Activated T-helper 17 cell treated with anti-CD3 and anti-CD28 coated beads, Interleukin-2, amount 50 U/mL, for 72 hours (primary cell): ENCODE measurements around the gene COX4I1. TPM values are rescaled to one million over a fixed set of nuclear protein-coding genes. Genes with fewer than 3 reads are reported as not detected.
A peak's percentile ranks its signal among the peaks of the same experiment; 100 is the strongest.
"Not testable (repeated sequence)": the region's sequence is repeated elsewhere in the genome, so short reads cannot be mapped to it uniquely, and the experiment has no call there.

Experiments used
- ATAC-seq: fragments of 150-1000 bp; cut with Tn5 transposase; replicated peaks from 2 replicates; pipeline ENCODE4 v1.10.0; 2021; ENCODE audit warnings: mild to moderate bottlenecking, moderate library complexity
- H3K27ac Mint-ChIP-seq: one replicate; pipeline ENCODE4 v1.8.0; 2022; ENCODE audit warnings: mixed read lengths
- H3K27me3 Mint-ChIP-seq: one replicate; pipeline ENCODE4 v1.8.0; 2022; ENCODE audit warnings: mixed read lengths
- H3K36me3 Mint-ChIP-seq: one replicate; pipeline ENCODE4 v1.8.0; 2022; ENCODE audit warnings: low read depth, mild to moderate bottlenecking, mixed read lengths
- H3K4me1 Mint-ChIP-seq: one replicate; pipeline ENCODE4 v1.8.0; 2022; ENCODE audit warnings: mixed read lengths
- H3K4me3 Mint-ChIP-seq: one replicate; pipeline ENCODE4 v1.8.0; 2022; ENCODE audit warnings: mild to moderate bottlenecking, mixed read lengths
- H3K9me3 Mint-ChIP-seq: one replicate; pipeline ENCODE4 v1.8.0; 2022; ENCODE audit warnings: mixed read lengths
- total RNA-seq, 2 donors: library from RNA; stranded (reverse); gene quantifications; one replicate each; pipeline ENCODE4 v1.2.3, GENCODE V29; 2022

Gene COX4I1
- total RNA-seq, 2 donors from 2014 or later, result 415 to 467 TPM

DNA sequence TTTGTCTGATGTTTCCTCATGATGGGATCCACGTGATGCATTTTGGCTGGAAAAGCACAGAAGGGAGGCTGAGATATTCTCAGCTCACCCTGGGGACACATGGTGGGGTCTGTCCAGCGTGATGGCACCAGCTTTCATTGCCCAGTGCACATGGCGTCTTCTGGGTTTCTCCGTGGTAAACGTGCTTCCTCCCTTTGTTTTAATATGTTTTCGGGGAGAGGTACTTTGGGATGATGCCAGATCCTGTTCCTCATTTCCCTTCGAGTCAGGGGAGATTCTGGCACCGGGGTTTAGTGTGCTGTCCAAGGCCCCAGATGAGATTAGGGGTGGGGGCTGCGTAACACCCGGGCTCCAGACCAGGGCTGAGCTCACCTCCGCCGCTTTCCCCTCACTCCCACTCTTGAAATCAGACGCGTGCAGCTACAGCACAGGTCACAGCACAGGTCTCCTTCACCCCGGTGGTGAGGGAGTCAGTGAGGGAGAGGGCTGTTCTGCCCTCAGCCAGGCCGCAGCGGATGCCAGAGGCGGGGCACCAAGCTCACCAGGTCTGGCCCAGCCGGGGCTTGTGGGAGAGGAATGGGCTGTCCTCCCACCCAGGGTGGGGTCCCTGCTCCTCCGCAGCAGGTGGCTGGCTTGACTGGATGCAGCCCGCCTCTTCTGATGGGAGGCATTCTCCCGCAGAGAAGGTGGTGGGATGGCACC, 33.9 kb downstream of the COX4I1 start:
- no peak for ATAC-seq
- Mint-ChIP-seq H3K27me3 (peaks cover 30% of the 10 kb centered on the region), H3K36me3 (no peaks in the 10 kb centered on the region), H3K9me3 (no peaks in the 10 kb centered on the region), H3K27ac (peak overlapping the region; percentile 43), H3K4me3 (no peak overlapping the region), H3K4me1 (peaks cover 4% of the 10 kb centered on the region)

- H3K9me3 Mint-ChIP-seq, result no peaks in the 10 kb centered on the region
- no peak overlapping the region for H3K27ac Mint-ChIP-seq
- H3K4me1 Mint-ChIP-seq, result no peaks in the 10 kb centered on the region
- peaks cover 34% of the 10 kb centered on the region for H3K27me3 Mint-ChIP-seq
- no peak for ATAC-seq
- no peak overlapping the region for H3K4me3 Mint-ChIP-seq
- no peaks in the 10 kb centered on the region for H3K36me3 Mint-ChIP-seq
Measured at GRCh38 chr16:85834741-85835140, 35.2 kb downstream of the COX4I1 start.

DNA sequence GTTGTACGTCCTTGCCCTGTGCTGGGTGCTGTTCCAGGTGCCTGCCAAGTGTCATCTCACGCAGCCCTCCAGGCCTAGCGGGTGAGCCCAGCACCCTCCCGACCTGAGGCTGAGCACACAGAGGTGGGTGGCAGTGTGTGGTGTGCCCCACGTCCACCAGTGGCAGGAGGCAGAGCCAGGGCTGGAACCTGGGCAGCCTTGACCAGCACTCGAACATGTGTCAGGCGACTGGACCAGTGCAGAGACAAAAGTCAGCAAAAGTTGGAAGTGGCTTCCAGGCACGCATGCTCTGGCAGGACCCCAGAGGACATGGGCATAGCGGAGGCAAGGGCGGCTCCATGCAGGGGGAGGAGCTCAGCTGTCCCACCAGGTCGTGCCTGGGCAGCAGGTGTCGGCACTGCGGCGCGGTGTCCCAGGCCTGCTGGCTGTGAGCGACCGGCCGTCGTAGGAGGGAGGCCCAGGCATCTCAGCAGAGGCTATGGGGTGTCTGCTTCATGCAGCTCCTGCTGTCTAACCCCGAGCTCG, 35.8 kb downstream of the COX4I1 start:
- Mint-ChIP-seq H3K4me1 (no peaks in the 10 kb centered on the region), H3K36me3 (no peaks in the 10 kb centered on the region), H3K9me3 (no peaks in the 10 kb centered on the region), H3K27ac (no peak overlapping the region), H3K27me3 (peaks cover 34% of the 10 kb centered on the region), H3K4me3 (no peak overlapping the region)
- no peak for ATAC-seq

- Mint-ChIP-seq H3K4me3 (no peak overlapping the region), H3K27me3 (peaks cover 27% of the 10 kb centered on the region)
Measured at GRCh38 chr16:85835956-85836705, 36.6 kb downstream of the COX4I1 start.

GRCh38 chr16:85836706-85837582, 37.4 kb downstream of the COX4I1 start:
- Mint-ChIP-seq H3K4me1 (no peaks in the 10 kb centered on the region), H3K27ac (no peak overlapping the region)

More at GRCh38 chr16:85835956-85836705, 36.6 kb downstream of the COX4I1 start:
- no peak overlapping the region for H3K27ac Mint-ChIP-seq
- H3K9me3 Mint-ChIP-seq, result no peaks in the 10 kb centered on the region
- H3K4me1 Mint-ChIP-seq, result no peaks in the 10 kb centered on the region
- no peaks in the 10 kb centered on the region for H3K36me3 Mint-ChIP-seq
- ATAC-seq, result no peak

GRCh38 chr16:85837654-85838053, 38.2 kb downstream of the COX4I1 start:
- not testable (repeated sequence) for H3K4me1 Mint-ChIP-seq, H3K4me3 Mint-ChIP-seq, H3K9me3 Mint-ChIP-seq, H3K27ac Mint-ChIP-seq, ATAC-seq, H3K36me3 Mint-ChIP-seq
- H3K27me3 Mint-ChIP-seq, result peaks cover 20% of the 10 kb centered on the region

More at GRCh38 chr16:85836706-85837582, 37.4 kb downstream of the COX4I1 start:
- Mint-ChIP-seq H3K9me3 (no peaks in the 10 kb centered on the region), H3K27me3 (peaks cover 24% of the 10 kb centered on the region), H3K36me3 (no peaks in the 10 kb centered on the region), H3K4me3 (no peak overlapping the region)
- no peak for ATAC-seq

GRCh38 chr16:85838381-85838780, 38.9 kb downstream of the COX4I1 start:
- H3K4me3 Mint-ChIP-seq, result no peak overlapping the region
- H3K27ac Mint-ChIP-seq, result no peak overlapping the region
- H3K4me1 Mint-ChIP-seq, result no peaks in the 10 kb centered on the region
- no peaks in the 10 kb centered on the region for H3K9me3 Mint-ChIP-seq
- ATAC-seq, result no peak
- no peaks in the 10 kb centered on the region for H3K36me3 Mint-ChIP-seq
- peaks cover 20% of the 10 kb centered on the region for H3K27me3 Mint-ChIP-seq

DNA sequence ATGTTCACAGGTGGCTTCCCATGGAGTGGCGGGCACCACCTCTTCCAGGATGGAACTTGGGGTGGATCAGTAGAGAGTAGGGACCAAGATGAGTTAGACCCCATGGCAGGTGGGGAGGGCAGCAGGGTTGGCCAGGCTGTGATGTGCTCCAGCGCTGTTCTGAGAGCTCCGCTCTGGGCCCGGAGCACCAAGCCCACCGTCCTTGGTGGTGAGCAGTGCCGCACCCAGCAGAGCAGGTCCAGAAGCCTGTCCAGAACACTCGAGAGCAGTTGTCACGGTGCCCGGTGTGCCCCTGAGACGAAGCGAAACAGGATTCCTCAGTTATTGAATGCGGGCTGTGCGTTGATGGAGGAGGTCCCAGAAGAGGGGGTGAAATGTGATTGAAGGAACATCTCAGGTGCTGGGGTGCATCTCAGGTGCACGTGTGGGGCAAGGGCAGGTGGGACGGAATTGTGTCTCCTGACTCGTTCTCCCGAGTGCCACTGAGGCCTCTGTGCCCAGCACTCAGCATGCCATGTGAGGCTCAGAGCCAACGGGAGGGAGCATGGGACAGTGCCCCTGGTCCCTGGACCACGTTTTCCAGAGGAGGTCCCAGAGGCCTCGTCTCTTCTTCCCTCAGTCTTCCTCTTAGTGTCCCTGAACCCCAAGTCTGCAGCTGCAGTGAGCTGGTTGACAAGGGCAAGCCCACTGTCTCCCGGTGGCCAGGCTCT, 39.5 kb downstream of the COX4I1 start:
- H3K27me3 Mint-ChIP-seq, result peaks cover 24% of the 10 kb centered on the region
- no peak overlapping the region for H3K27ac Mint-ChIP-seq
- no peak overlapping the region for H3K4me3 Mint-ChIP-seq
- H3K4me1 Mint-ChIP-seq, result no peaks in the 10 kb centered on the region
- H3K9me3 Mint-ChIP-seq, result no peaks in the 10 kb centered on the region
- no peaks in the 10 kb centered on the region for H3K36me3 Mint-ChIP-seq
- no peak for ATAC-seq

- H3K36me3 Mint-ChIP-seq, result no peaks in the 10 kb centered on the region
- no peak overlapping the region for H3K27ac Mint-ChIP-seq
- ATAC-seq, result no peak
- H3K27me3 Mint-ChIP-seq, result peaks cover 27% of the 10 kb centered on the region
- no peaks in the 10 kb centered on the region for H3K9me3 Mint-ChIP-seq
- H3K4me1 Mint-ChIP-seq, result no peaks in the 10 kb centered on the region
- no peak overlapping the region for H3K4me3 Mint-ChIP-seq
Measured at GRCh38 chr16:85839681-85840240, 40.3 kb downstream of the COX4I1 start.

DNA sequence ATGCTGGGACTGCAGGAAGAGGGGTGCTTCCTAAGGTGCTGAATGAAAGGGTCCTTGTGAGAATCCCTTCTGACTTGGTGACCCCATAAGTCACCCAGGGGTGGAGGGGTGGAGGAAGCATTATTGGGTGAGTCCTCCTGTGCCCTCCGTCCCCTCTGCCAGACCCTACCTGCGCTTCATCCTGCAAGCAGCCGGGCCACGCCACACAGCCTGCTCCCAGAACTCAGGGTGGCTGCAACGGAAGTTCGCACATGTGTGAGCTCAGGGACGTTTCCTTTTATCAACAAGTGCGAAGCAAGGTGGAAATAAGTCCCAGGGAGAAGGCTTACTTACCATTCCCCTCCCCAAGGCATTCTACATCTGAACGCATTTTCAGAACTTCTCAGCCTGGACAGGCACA, 40.9 kb downstream of the COX4I1 start:
- no peak for ATAC-seq
- no peaks in the 10 kb centered on the region for H3K36me3 Mint-ChIP-seq
- no peaks in the 10 kb centered on the region for H3K9me3 Mint-ChIP-seq
- no peaks in the 10 kb centered on the region for H3K4me1 Mint-ChIP-seq
- peaks cover 31% of the 10 kb centered on the region for H3K27me3 Mint-ChIP-seq
- no peak overlapping the region for H3K27ac Mint-ChIP-seq
- H3K4me3 Mint-ChIP-seq, result no peak overlapping the region

DNA sequence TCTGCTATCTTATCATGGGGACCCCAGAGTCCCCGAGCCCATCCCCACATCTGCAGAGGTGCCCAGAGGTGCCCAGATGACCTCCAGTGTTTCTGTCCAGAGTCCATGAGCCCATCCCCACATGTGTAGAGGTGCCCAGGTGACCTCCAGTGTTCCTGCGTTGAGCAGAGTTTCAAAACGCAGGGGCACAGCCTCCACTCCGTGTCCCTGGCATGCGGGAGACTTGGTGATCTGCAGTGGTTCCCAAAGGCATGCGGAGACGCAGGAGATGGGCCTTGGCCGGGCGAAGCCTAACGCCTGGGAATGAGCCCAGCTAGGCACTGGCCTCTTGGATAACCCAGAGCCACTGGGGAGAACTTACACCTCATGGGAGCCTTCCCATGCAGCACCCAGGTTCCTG, 41.3 kb downstream of the COX4I1 start:
- Mint-ChIP-seq H3K9me3 (no peaks in the 10 kb centered on the region), H3K36me3 (no peaks in the 10 kb centered on the region), H3K4me1 (no peaks in the 10 kb centered on the region), H3K4me3 (no peak overlapping the region), H3K27ac (no peak overlapping the region), H3K27me3 (peaks cover 31% of the 10 kb centered on the region)
- ATAC-seq, result no peak

GRCh38 chr16:85842435-85842834, 42.9 kb downstream of the COX4I1 start:
- Mint-ChIP-seq H3K4me1 (no peaks in the 10 kb centered on the region), H3K9me3 (no peaks in the 10 kb centered on the region), H3K27ac (no peak overlapping the region), H3K36me3 (no peaks in the 10 kb centered on the region), H3K27me3 (peaks cover 39% of the 10 kb centered on the region), H3K4me3 (no peak overlapping the region)
- no peak for ATAC-seq

DNA sequence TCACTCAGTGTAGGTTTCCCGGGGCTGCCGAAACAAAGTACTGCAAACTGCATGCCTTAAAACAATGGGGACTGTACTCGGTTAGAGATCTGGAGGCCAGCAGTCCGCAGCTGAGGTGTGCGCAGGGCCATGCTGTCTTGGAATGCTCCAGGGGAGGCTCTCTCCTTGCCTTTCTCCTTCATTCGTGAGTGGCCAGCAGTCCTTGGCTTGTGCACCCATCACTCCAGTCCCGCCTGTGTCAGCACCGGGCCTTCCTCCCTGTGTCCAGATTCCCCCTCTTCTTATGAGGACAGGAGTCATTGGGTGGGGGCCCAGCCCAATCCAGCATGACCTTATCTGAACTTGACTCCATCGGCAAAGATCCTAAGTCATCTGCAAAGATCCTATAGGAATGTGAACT, 43.4 kb downstream of the COX4I1 start:
- Mint-ChIP-seq H3K27me3 (peaks cover 40% of the 10 kb centered on the region), H3K4me1 (no peaks in the 10 kb centered on the region), H3K9me3 (no peaks in the 10 kb centered on the region), H3K36me3 (no peaks in the 10 kb centered on the region), H3K27ac (no peak overlapping the region), H3K4me3 (no peak overlapping the region)
- ATAC-seq, result no peak
